Erythroblast (primary cell): Measurements from ENCODE around the gene SMG7.

Experiments used
- GATA1 ChIP-seq: IDR thresholded peaks from 2 replicates; pipeline ENCODE4 v1.6.1; 2011; ENCODE audit warnings: low read depth, mild to moderate bottlenecking, control low read depth, low read length, moderate library complexity
- POLR2A ChIP-seq: IDR thresholded peaks from 2 replicates; pipeline ENCODE4 v1.6.1; 2011; ENCODE audit warnings: mild to moderate bottlenecking, low read length

DNA sequence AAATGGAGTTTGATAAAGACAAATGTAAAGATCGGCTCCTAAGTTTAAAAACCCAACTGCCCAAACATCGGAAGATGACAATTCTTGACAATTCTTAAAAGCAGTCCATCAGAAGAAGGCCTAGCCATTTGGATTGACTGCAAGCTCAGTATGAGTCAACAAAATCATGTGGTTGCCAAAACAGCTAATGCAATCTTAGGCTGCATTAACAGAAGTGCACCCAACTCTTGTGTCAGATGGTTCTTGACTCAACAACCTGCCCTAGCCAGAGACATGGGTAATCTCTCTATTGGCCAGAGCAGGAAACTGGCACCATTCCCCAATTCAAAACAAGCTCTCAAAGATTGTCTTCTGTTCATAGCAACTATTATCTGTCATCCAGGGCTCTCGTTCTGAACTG lies 127.8 kb downstream of the SMG7 start:
- TF ChIP-seq POLR2A (no peak), GATA1 (no peak)
